HUES64 (cell line): ENCODE data around the gene UVSSA.

ENCODE experiments used
- H3K27ac ChIP-seq: 2 replicates; pipeline ENCODE4 v1.7.0; 2013; ENCODE audit warnings: low read depth, low read length, inconsistent platforms
- H3K27me3 ChIP-seq: 2 replicates; pipeline ENCODE4 v1.6.1; 2013; ENCODE audit warnings: mild to moderate bottlenecking, low read length; ENCODE audit not compliant: insufficient read depth
- H3K36me3 ChIP-seq: 2 replicates; pipeline ENCODE4 v1.6.1; 2013; ENCODE audit warnings: mild to moderate bottlenecking, low read length; ENCODE audit not compliant: insufficient read depth
- H3K4me1 ChIP-seq: 2 replicates; pipeline ENCODE4 v1.6.1; 2013; ENCODE audit warnings: mild to moderate bottlenecking, low read length, moderate library complexity; ENCODE audit not compliant: insufficient read depth
- H3K4me3 ChIP-seq: 2 replicates; pipeline ENCODE4 v1.5.1; 2013; ENCODE audit warnings: mild to moderate bottlenecking, low read length, moderate library complexity
- H3K9ac ChIP-seq: 2 replicates; pipeline ENCODE4 v1.6.1; 2013; ENCODE audit warnings: mild to moderate bottlenecking, low read depth, low read length
- H3K9me3 ChIP-seq: 2 replicates; pipeline ENCODE4 v1.6.1; 2013; ENCODE audit warnings: low read depth, low read length; ENCODE audit not compliant: insufficient read depth
- WGBS: fragments of 150-250, 120-280 bp; methylation state at CpG from one replicate; pipeline ENCODE4 v1.1.7; 2013; ENCODE audit warnings: missing lambda C conversion rate; 5-methylcytosine and 5-hydroxymethylcytosine counted together

The UVSSA gene

DNA sequence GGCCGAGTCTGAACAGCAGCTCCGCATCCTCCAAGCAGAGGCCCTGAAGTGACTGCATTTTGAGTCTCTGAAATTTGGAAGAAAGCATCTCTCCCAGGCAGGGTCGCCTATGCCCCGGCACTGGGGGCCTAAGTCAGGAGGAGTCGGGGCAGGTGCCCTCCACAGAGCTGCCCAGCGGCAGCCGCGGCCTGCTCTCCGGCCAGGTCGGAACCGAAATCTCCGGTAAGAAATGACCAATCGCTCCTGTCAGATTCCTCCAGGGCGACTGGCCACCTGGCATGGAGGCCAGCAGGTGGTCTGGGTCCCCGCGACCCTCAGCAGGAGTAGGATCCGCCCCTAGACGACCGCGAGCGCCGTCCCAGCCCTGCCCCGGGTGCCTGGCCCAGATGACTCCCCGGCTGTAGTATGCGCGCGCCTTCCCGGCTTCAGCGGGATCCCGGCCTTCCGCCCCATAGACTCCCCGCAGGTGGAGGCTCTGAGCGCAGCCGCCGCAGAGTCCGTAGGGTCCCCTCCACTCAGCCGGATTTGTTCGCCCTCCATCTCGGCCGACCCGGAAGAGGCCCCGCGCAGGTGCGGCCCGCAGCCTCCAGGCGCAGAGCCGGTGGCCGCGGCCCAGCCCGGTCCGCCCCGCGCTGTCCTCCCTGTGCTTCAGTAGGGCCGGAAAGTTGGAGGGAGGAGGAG lies 57.7 kb downstream of the UVSSA start:
- no peaks in the 10 kb centered on the region for H3K9me3 ChIP-seq
- WGBS: 13% methylated on average over 54 of the region's 54 CpGs
- H3K27ac ChIP-seq: no peak overlapping the region
- no peaks in the 10 kb centered on the region for H3K4me1 ChIP-seq
- peaks cover 100% of the 10 kb centered on the region for H3K27me3 ChIP-seq
- no peaks in the 10 kb centered on the region for H3K36me3 ChIP-seq
- no peak overlapping the region for H3K4me3 ChIP-seq
- H3K9ac ChIP-seq: no peak overlapping the region

DNA sequence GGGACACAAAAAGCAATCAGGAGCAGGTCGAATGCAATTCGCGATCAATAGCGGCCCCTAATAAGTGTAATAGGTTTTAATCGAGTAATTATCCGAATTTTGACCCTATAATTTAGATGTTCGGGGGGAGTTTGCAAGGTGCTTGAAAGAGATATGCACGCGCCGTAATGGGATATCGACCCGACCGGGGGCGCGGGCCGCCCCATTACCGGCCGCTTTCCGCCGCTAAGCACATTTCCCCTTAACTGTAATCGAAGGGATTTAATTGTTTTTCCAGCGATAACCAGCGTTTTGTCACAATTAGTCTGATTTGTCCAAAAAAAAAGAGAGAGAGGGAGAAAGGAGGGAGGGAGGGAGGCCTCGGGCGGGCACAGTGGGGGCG lies 58.2 kb downstream of the UVSSA start:
- 19% methylated on average over 26 of the region's 26 CpGs for WGBS
- H3K27ac ChIP-seq: no peak overlapping the region
- peaks cover 100% of the 10 kb centered on the region for H3K27me3 ChIP-seq
- no peak overlapping the region for H3K4me3 ChIP-seq
- no peaks in the 10 kb centered on the region for H3K36me3 ChIP-seq
- H3K9ac ChIP-seq: no peak overlapping the region
- H3K4me1 ChIP-seq: no peaks in the 10 kb centered on the region
- H3K9me3 ChIP-seq: no peaks in the 10 kb centered on the region

DNA sequence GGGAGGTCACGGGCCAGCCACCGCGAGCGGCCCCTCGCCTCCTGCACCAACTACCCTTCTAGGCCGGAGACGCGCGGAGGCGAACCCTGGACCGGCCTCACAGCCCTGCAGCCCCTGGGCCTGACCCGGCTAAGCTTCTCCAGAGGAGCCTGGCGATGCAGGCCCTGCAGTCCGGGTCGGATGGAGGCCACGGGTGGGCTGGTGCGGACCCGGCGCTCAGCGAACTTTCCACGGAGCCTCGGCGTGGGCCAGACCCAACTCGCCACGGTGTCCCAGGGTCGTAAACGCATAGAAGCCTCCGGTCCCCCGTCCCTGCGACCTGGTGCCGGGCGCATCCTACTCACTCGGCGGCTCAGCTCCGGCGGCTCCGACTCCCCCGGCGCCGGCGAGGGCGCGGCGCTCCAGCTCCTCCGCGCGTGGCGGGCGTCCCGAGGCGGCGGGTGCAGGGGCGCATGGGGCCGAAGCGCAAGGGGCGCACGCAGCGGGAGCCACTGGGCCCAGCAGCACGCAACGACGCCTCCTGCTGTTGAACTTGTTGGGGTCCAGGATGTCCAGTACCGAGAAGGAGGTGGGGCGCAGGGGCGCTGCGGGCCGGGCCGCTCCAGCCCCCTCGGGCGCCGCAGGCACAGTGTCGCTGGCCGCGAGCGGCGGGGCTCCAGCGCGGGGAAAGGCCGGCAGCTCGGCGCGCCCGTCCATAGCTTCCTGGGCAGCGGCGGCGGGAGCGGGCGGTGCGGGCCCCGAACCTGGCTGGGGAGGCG lies 58.8 kb downstream of the UVSSA start:
- 10% methylated on average over 90 of the region's 90 CpGs for WGBS
- H3K9ac ChIP-seq: no peak overlapping the region
- H3K36me3 ChIP-seq: no peaks in the 10 kb centered on the region
- H3K27ac ChIP-seq: no peak overlapping the region
- no peaks in the 10 kb centered on the region for H3K9me3 ChIP-seq
- peaks cover 99% of the 10 kb centered on the region for H3K27me3 ChIP-seq
- no peak overlapping the region for H3K4me3 ChIP-seq
- no peaks in the 10 kb centered on the region for H3K4me1 ChIP-seq

DNA sequence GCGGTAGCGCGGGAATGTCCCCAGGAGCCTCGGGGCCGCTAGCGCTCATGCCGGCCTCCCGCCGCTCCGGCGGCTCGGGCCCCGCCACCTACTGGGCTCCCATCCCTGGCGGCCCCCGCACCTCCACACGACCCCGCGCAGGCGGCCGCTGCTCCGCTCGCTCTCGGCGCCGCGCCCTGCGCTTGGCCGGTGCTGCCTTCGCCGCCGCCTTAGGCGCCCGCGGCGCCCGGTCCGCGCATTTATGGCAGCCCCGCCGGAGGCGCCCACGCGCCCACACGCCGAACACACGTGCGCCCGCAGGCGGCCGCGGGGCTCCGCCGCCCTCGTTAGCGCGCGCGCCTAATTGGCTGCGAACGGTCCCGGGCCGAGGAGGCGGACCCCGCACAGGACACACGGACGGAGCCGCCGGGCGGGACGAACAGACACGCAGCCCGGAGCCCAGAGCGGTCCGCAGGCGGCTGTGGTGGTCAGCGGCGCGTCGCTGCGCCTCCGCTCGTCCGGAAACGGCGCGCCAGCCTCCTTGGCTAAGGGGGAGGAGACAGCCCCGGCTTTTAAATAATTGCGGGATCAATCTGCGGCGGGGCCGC lies 59.5 kb downstream of the UVSSA start, which contains the start of gene NKX1-1:
NKX1-1 (minus strand) TSS at position 49 of the 587 bp plus-strand sequence; CDS start at position 49, 0 bp downstream.
- peak within 1 kb of the TSS; percentile 27; the same call in 1 of the 2 replicates for H3K4me3 ChIP-seq
- no peak within 1 kb of the TSS for H3K9ac ChIP-seq
- H3K4me1 ChIP-seq: no peaks in the 10 kb centered on the region
- WGBS: 5% methylated on average over 91 of the region's 91 CpGs
- no peaks in the 10 kb centered on the region for H3K36me3 ChIP-seq
- H3K27ac ChIP-seq: no peak within 1 kb of the TSS
- peaks cover 99% of the 10 kb centered on the region for H3K27me3 ChIP-seq
- no peaks in the 10 kb centered on the region for H3K9me3 ChIP-seq

- H3K9ac ChIP-seq: no peak overlapping the region
- no peaks in the 10 kb centered on the region for H3K36me3 ChIP-seq
- peaks cover 99% of the 10 kb centered on the region for H3K27me3 ChIP-seq
- peak overlapping the region; percentile 27; the same call in 1 of the 2 replicates for H3K4me3 ChIP-seq
- WGBS: 10% methylated on average over 50 of the region's 50 CpGs
- H3K9me3 ChIP-seq: no peaks in the 10 kb centered on the region
- H3K27ac ChIP-seq: no peak overlapping the region
- H3K4me1 ChIP-seq: no peaks in the 10 kb centered on the region
Observed at GRCh38 chr4:1406981-1407656, 60.1 kb downstream of the UVSSA start.

DNA sequence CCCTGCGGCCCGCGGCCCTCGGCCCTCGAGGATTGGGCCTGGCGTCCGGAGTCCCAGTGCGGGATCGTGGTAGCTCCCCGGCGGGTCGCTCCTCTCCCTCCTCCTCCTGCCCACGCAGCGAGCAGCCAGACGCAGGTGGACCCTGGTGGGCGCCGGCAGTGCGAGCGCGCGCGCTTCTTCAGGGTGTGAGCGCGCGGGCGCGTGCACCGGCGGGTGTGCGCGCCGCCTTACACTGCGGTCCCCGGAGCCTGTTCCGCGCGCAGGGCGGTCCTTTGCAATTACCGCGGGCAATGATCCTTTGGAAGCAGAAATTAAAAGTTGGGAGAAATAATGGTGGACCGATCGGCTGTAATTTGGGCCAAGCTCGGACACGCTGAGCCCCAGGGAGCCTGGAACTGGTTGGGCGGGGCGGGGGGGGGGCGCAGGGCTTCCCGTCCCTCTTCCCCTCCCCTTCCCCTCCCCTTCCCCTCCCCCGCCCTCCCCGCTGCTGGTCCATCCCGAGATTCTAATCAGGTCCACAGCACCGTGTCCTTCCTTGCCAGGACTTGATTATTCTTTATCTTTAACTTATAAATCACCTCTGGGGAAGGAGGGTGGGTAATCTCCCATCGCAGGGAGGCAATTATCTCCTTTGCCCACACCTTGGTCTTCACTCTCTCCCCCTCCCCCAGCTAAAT lies 60.8 kb downstream of the UVSSA start:
- H3K4me3 ChIP-seq: peak overlapping the region; percentile 27; the same call in 1 of the 2 replicates
- no peaks in the 10 kb centered on the region for H3K36me3 ChIP-seq
- H3K4me1 ChIP-seq: no peaks in the 10 kb centered on the region
- WGBS: 8% methylated on average over 49 of the region's 53 CpGs
- H3K27me3 ChIP-seq: peaks cover 99% of the 10 kb centered on the region
- no peak overlapping the region for H3K9ac ChIP-seq
- no peaks in the 10 kb centered on the region for H3K9me3 ChIP-seq
- no peak overlapping the region for H3K27ac ChIP-seq

- Histone ChIP-seq H3K36me3 (no peaks in the 10 kb centered on the region), H3K27me3 (peaks cover 99% of the 10 kb centered on the region), H3K4me3 (no peak overlapping the region), H3K9ac (no peak overlapping the region), H3K9me3 (no peaks in the 10 kb centered on the region), H3K27ac (no peak overlapping the region), H3K4me1 (no peaks in the 10 kb centered on the region)
- WGBS: 21% methylated on average over 21 of the region's 22 CpGs
Observed at GRCh38 chr4:1408418-1408817, 61.4 kb downstream of the UVSSA start.

DNA sequence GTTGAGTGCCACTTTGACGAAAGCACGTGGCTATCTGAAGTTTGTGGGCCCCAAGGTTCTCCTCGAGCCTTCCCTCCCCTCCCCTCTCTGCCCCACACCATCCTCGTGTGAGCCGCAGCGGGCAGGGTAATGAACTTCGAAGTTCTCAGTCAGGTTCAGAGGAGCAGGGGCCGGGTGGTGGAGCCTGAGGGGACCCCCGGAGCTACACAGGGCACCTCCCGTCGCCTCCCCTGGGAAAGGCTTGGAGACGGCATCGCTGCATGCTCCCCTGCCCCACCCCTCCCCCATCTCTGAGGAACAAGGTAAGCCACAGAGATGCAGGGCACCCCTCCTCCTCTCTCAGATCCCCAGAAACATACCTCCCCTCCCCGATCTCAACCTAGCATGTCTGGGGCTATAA lies 62.1 kb downstream of the UVSSA start:
- no peaks in the 10 kb centered on the region for H3K4me1 ChIP-seq

GRCh38 chr4:1409491-1410425 lies 62.8 kb downstream of the UVSSA start:
- Histone ChIP-seq H3K27ac (no peak overlapping the region), H3K36me3 (no peaks in the 10 kb centered on the region), H3K9me3 (no peaks in the 10 kb centered on the region), H3K4me1 (no peaks in the 10 kb centered on the region), H3K9ac (no peak overlapping the region), H3K27me3 (peaks cover 92% of the 10 kb centered on the region), H3K4me3 (no peak overlapping the region)
- 55% methylated on average over 27 of the region's 27 CpGs for WGBS

More for the DNA sequence above, 62.1 kb downstream of the UVSSA start:
- Histone ChIP-seq H3K27ac (no peak overlapping the region), H3K27me3 (peaks cover 99% of the 10 kb centered on the region), H3K9ac (no peak overlapping the region), H3K36me3 (no peaks in the 10 kb centered on the region), H3K4me3 (no peak overlapping the region), H3K9me3 (no peaks in the 10 kb centered on the region)
- WGBS: 59% methylated on average over 14 of the region's 14 CpGs
